D721Med (cell line): ENCODE results near the gene RRP12.

ENCODE experiments used
- DNase-seq: peaks from one replicate; pipeline ENCODE4 v3.0.0; 2011; ENCODE audit warnings: low spot score; ENCODE audit not compliant: insufficient read length
- FAIRE-seq: peaks from 2 replicates; lab custom pipeline; 2011; peaks lifted over from hg19 to GRCh38; lab: Jason Lieb, UNC
- TF ChIP-seq, protein P1 (sequence below): IDR thresholded peaks from 2 replicates; pipeline ENCODE4 v1.5.1; 2012; ENCODE audit warnings: mild to moderate bottlenecking, control low read depth; ENCODE audit not compliant: insufficient read depth; ENCODE audit errors: missing control alignments

RRP12 gene

DNA sequence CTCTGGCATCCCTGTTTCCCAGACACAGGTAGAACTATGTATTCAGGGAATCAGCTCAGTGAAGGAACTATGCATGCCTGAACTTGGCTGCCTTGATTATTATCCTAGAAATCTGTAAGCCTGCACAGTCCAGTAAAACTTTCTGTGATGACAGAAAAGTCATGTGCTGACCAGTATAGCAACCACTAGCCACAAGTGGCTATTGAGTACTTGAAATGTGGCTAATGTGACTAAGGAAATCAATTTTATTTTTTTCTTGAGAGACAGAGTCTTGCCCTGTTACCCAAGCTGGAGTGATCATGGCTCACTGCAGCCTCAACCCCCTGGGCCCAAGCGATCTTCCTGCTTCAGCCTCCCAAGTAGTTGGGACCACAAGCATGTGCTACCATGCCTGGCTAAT, 41.1 kb upstream of the RRP12 start:
- no peak for FAIRE-seq
- no peak for DNase-seq
- TF ChIP-seq, protein P1, sequence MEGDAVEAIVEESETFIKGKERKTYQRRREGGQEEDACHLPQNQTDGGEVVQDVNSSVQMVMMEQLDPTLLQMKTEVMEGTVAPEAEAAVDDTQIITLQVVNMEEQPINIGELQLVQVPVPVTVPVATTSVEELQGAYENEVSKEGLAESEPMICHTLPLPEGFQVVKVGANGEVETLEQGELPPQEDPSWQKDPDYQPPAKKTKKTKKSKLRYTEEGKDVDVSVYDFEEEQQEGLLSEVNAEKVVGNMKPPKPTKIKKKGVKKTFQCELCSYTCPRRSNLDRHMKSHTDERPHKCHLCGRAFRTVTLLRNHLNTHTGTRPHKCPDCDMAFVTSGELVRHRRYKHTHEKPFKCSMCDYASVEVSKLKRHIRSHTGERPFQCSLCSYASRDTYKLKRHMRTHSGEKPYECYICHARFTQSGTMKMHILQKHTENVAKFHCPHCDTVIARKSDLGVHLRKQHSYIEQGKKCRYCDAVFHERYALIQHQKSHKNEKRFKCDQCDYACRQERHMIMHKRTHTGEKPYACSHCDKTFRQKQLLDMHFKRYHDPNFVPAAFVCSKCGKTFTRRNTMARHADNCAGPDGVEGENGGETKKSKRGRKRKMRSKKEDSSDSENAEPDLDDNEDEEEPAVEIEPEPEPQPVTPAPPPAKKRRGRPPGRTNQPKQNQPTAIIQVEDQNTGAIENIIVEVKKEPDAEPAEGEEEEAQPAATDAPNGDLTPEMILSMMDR, result no peak

DNA sequence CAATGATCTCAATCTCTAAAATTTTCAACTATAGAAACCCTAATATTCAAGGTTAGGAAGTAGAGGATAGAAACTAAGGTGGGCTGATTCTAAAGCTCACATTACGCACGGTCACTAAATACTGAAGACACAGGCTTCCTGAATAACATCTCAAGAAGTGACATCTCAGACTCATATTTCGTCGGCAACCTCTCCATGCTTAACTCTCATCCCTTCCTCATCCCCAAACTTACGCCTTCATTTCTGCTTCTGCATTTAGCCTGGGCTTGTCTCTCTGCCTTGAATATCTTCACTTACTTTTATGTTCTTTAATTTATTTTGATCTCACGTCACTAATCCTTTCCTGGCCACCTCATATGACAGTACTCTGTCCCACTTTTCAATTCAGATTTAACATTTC, 34.1 kb upstream of the RRP12 start:
- TF ChIP-seq, protein P1, result no peak
- FAIRE-seq, result no peak
- DNase-seq, result no peak

DNA sequence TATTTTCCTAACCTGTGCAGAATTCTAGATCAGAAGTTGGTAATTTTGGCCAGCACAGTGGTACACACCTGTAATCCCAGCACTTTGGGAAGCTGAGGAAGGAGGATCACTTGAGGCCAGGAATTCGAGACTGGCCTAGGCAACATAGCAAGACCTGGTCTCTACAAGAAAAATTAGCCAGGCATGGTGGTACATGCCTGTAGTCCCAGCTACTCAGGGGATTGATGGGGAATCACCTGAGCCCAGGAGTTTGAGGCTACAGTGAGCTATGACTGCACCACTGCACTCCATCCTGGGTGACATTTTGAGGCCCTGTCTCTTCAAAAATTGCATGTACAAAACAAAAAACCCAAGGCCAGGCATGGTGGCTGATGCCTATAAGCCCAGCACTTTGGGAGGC, 33.4 kb upstream of the RRP12 start:
- FAIRE-seq (no peak), DNase-seq (no peak)
- TF ChIP-seq, protein P1, result no peak

DNA sequence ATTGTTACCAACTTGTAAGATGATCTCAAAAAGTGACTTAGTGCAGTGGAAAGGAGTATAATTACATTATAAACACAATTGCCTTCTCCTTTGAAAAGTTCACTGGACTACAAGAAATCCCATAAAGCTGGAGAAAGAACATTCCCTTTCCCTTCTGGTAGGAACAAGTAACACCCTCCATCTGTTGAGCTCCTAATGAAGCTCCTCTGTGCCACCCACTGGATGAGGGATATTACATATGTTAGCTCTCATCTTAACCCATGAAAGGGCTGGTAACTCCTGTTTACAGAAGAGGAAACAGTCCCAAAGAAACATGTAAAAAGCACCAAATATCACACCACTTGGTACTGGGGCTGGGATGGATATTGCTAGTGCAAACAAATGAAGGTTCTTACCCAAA, 32.9 kb upstream of the RRP12 start:
- TF ChIP-seq, protein P1, result no peak
- peak; percentile 7 for DNase-seq
- FAIRE-seq, result no peak

DNA sequence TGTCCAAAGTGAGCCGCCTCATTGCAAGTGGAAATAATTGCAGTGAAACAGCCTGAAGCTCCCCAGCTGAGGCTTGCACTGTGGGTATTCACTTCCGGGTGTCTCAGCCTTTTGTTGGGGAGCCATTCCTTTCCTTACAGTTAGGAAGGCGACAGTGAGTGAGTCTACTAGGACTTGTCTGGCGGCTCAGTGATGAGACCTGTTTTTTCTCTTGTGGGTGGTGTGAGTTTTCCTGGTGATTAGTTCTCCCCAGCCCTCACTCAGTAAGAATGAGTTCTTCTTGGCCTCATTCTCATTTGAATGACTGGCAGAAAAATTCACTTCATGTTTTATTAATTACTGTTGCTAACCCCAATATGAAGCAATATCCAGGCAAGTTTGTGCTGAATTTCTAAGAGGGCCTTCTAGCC, 27.4 kb upstream of the RRP12 start:
- DNase-seq, result no peak
- no peak for FAIRE-seq
- TF ChIP-seq, protein P1, result no peak

DNA sequence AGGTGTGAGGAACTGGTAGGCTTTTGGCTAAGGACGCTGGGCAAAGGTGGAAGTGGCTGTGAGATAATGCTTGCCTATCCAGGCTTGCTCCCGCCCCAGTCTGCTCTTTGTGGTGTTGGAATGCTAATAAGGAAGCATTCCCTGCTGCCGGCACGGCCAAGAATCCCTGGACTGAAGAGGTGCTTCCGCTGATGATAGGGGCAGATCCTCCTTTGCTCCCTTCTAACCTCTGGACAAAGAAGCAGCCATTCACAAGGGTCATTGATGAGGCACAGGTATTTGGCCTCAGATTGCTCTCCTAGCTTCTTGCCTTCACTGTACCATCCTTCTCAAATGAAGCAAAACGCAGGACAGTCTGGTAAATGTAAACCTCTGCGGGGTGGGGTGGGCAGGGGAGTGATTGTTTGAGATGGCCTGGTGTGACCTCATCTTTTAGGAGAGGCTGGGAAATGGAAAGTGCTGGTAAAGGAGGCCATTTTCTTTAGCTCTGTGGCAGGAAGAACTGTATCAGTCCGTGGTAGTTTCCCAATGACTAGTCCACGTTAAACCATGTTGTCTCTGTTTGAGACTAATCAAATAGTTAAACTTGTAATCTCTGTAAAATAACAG, 26.5 kb upstream of the RRP12 start:
- TF ChIP-seq, protein P1, result no peak
- FAIRE-seq (no peak), DNase-seq (no peak)

DNA sequence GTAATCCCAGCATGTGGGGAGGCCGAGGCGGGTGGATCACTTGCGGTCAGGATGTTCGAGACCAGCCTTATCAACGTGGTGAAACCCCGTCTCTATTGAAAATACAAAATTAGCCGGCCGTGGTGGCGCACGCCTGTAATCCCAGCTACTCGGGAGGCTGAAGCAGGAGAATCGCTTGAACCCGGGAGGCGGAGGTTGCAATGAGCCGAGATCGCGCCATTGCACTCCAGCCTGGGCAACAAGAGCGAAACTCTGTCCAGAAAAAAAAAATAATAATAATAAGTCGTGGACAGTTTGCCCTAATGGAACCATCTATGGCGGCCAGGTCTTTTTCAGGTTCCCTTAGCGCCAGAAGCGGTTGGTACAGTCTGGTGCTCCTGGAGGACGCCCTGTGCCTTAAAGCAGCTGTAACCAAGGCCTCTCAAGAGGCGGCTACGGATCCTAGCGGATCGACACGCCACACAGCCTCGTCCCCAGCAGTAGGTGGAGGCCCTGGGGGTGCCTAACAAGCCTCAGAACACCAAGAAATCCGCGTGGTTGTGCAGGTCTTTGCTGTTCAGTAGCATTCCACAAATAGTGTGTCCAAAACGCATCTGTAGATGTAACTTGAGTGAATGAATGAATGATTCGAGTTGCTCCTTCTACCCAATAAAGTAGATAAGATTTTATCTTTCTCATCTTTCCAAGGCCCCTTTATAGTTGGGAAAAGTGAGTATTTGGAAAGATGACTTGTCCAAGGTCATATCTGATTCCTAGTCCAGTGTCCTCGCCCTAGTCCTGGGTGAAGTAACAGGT, 25.8 kb upstream of the RRP12 start:
- no peak for FAIRE-seq
- TF ChIP-seq, protein P1, result no peak
- no peak for DNase-seq
